Activated CD4-positive, alpha-beta T cell treated with anti-CD3 and anti-CD28 coated beads, Interleukin-2, amount 10 ng/mL, durations not matched to agents 7 days and 5 days (primary cell): ENCODE results near the gene ZSWIM5. TPM values are rescaled to one million over a fixed set of nuclear protein-coding genes. Genes with fewer than 3 reads are reported as not detected.
A peak's percentile ranks its signal among the peaks of the same experiment; 100 is the strongest.
"Not testable (repeated sequence)": the region's sequence is repeated elsewhere in the genome, so short reads cannot be mapped to it uniquely, and the experiment has no call there.

Experiments
- CTCF ChIA-PET: fragments of 350-600 bp; sonication (Branson Sonifier 250); formaldehyde crosslinking; loops from one replicate; lab custom pipeline; 2021; ENCODE audit warnings: antibody characterized with exemption; lab: Charles Lee
- POLR2A ChIA-PET: fragments of 350-600 bp; sonication (Branson Sonifier 250); formaldehyde crosslinking; loops from one replicate; lab custom pipeline; 2021; ENCODE audit warnings: antibody characterized with exemption; lab: Charles Lee
- DNase-seq: peaks from one replicate; pipeline ENCODE4 v3.0.0-alpha.2; 2020
- H3K27ac Mint-ChIP-seq: one replicate; pipeline ENCODE4 v1.8.0; 2021; ENCODE audit warnings: mild to moderate bottlenecking, moderate library complexity, mixed read lengths
- H3K27me3 Mint-ChIP-seq: one replicate; pipeline ENCODE4 v1.8.0; 2021; ENCODE audit warnings: mixed read lengths
- H3K36me3 Mint-ChIP-seq: one replicate; pipeline ENCODE4 v1.8.0; 2021; ENCODE audit warnings: low read depth, mixed read lengths
- H3K4me1 Mint-ChIP-seq: one replicate; pipeline ENCODE4 v1.8.0; 2021; ENCODE audit warnings: mixed read lengths
- H3K4me3 Mint-ChIP-seq: one replicate; pipeline ENCODE4 v1.8.0; 2021; ENCODE audit warnings: mild to moderate bottlenecking, moderate library complexity, mixed read lengths
- H3K9me3 Mint-ChIP-seq: one replicate; pipeline ENCODE4 v1.8.0; 2021; ENCODE audit warnings: mixed read lengths
- total RNA-seq, 2 experiments: library from RNA; stranded (reverse); gene quantifications; one replicate each; pipeline ENCODE4 v1.2.3, GENCODE V29; 2021

The ZSWIM5 gene
- total RNA-seq, 2 experiments from 2014 or later: 0.46 to 0.62 TPM

DNA sequence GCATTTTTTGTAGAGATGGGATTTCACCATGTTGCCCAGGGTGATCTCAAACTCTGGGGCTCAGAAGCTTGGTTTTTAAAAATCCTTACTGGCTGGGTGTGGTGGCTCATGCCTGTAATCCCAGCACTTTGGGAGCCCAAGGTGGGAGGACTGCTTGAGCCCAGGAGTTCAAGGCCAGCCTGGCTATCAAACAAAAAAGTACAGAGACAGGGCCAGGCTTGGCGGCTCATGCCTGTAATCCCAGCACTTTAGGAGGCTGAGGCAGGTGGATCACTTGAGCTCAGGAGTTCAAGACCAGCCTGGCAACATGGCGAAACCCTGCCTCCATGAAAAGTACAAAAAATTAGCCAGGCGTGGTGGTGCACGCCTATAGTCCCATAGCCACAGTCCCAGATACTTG, 112.0 kb downstream of the ZSWIM5 start:
- DNase-seq, POLR2A ChIA-PET, H3K27me3 Mint-ChIP-seq, H3K4me3 Mint-ChIP-seq, H3K4me1 Mint-ChIP-seq, H3K27ac Mint-ChIP-seq, H3K9me3 Mint-ChIP-seq, H3K36me3 Mint-ChIP-seq: not testable (repeated sequence)
- CTCF ChIA-PET: interaction anchor here (0.5 to 1.4 kb wide), 2 partner anchors 22 to 44 kb away, joined by 3 to 4 read pairs; no protein-coding TSS in a partner anchor

DNA sequence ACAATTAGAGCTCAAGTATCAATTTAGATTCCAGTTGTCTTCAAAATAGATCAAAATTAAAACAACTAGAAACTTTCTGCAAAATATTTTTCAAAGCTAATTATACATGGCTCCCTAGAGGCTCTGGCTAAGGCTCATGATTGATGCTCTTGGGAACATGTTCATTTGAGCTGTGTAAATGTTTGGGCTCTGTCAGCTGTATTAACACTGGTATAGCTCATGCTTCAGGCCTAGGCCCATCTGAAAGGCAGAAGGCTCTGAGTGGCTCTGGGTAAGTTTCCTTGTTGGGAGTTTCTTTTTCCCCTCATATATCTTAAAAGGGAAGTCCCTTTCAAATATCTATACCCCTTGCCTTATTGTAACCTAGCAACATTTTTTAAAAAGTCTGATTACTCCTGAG, 113.1 kb downstream of the ZSWIM5 start:
- Mint-ChIP-seq H3K27ac (no peak overlapping the region), H3K4me1 (no peaks in the 10 kb centered on the region), H3K9me3 (no peaks in the 10 kb centered on the region), H3K4me3 (no peak overlapping the region), H3K27me3 (no peaks in the 10 kb centered on the region), H3K36me3 (no peaks in the 10 kb centered on the region)
- no peak for DNase-seq
- POLR2A ChIA-PET: no interaction called here
- CTCF ChIA-PET: interaction anchor here (1.3 to 1.4 kb wide), 2 partner anchors 14 to 23 kb away, joined by 3 to 4 read pairs; no protein-coding TSS in a partner anchor

DNA sequence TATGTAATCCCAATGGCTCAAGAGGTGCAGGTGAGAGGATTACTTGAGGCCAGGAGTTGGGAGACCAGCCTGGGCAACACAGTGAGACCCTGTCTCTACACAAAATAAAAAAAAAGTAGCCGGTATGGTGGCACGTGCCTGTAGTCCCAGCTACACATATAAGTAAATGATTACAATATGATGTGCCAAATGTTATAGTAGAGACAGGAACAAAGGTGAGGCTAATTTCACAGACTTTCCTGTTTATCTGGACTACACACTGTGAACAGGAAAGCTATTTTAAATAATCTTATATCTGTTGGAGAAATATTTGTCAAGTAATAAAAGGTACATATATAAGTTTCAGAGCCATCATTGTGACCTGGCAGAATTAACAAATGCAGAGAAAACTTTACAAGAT, 116.7 kb downstream of the ZSWIM5 start:
- no peaks in the 10 kb centered on the region for H3K36me3 Mint-ChIP-seq
- ChIA-PET POLR2A (no interaction called here), CTCF (no interaction called here)
- no peaks in the 10 kb centered on the region for H3K27me3 Mint-ChIP-seq
- no peak overlapping the region for H3K27ac Mint-ChIP-seq
- no peaks in the 10 kb centered on the region for H3K4me1 Mint-ChIP-seq
- H3K4me3 Mint-ChIP-seq: no peak overlapping the region
- H3K9me3 Mint-ChIP-seq: no peaks in the 10 kb centered on the region
- DNase-seq: no peak

DNA sequence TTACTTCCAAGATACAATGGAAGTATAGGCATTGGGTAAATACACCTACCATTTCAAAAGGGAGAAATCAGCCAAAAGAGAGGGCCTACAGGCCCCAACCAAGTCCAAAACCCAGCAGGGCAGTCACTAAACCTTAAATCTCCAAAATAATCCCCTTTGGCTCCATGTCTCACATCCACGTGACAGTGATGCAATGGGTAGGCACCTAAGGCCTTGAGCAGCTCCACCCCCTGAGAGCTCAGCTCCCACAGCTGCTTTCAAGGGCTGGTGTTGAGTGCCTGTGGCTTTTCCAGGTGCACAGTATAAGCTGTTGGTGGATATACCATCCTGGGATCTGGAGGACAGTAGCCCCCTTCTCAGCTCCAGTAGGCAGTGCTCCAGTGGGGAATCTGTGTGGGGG, 121.8 kb downstream of the ZSWIM5 start:
- peaks cover 7% of the 10 kb centered on the region for H3K9me3 Mint-ChIP-seq
- no peak overlapping the region for H3K4me3 Mint-ChIP-seq
- peaks cover 1% of the 10 kb centered on the region for H3K4me1 Mint-ChIP-seq
- H3K27ac Mint-ChIP-seq: no peak overlapping the region
- H3K36me3 Mint-ChIP-seq: no peaks in the 10 kb centered on the region
- no peaks in the 10 kb centered on the region for H3K27me3 Mint-ChIP-seq
- no peak for DNase-seq
- POLR2A ChIA-PET: no interaction called here
- CTCF ChIA-PET: no interaction called here

DNA sequence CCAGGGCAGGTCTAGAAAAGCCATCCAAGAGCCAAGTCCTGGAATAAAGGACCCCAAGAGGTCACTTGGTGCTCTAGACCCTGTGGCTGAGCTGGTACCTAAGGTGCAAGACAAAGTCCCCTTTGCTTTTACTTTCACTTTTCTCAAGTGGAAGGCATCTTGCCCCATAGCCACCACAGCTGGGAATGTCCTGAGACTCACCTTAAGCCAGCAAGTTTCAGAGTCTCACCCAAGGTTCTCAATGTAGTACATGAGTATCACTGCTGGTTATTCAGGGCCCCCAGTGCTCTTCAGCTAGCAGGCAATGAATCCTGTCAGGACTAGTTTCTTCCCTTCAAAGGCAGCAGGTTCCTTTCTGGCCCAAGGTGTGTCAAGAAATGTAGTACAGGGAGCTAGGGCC, 126.9 kb downstream of the ZSWIM5 start:
- H3K36me3 Mint-ChIP-seq: no peaks in the 10 kb centered on the region
- peaks cover 8% of the 10 kb centered on the region for H3K4me1 Mint-ChIP-seq
- H3K9me3 Mint-ChIP-seq: peaks cover 7% of the 10 kb centered on the region
- POLR2A ChIA-PET: no interaction called here
- H3K27me3 Mint-ChIP-seq: peaks cover 19% of the 10 kb centered on the region
- peak overlapping the region; percentile 65 for H3K27ac Mint-ChIP-seq
- CTCF ChIA-PET: interaction anchor here (0.6 to 1.2 kb wide), 2 partner anchors 14 to 403 kb away, joined by 3 to 4 read pairs; no protein-coding TSS in a partner anchor
- H3K4me3 Mint-ChIP-seq: no peak overlapping the region
- no peak for DNase-seq

DNA sequence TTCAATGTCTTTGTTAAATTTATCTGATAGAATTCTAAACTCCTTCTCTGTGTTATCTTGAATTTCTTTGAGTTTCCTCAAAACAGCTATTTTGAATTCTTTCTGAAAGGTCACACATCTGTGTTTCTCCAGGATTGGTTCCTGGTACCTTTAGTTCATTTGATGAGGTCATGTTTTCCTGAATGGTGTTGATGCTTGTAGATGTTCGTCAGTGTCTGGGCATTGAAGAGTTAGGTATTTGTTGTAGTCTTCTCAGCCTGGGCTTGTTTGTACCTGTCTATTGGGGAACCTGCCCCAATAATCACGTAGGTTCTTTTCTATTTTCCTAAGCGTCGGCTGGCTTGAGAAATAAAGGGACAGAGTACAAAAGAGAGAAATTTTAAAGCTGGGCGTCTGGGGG, 129.4 kb downstream of the ZSWIM5 start:
- H3K4me3 Mint-ChIP-seq, DNase-seq, H3K4me1 Mint-ChIP-seq, POLR2A ChIA-PET, H3K36me3 Mint-ChIP-seq, H3K9me3 Mint-ChIP-seq, H3K27ac Mint-ChIP-seq: not testable (repeated sequence)
- peaks cover 33% of the 10 kb centered on the region for H3K27me3 Mint-ChIP-seq
- CTCF ChIA-PET: interaction anchor here (0.6 kb wide), 1 partner anchor 102 kb away, joined by 4 read pairs; no protein-coding TSS in a partner anchor

DNA sequence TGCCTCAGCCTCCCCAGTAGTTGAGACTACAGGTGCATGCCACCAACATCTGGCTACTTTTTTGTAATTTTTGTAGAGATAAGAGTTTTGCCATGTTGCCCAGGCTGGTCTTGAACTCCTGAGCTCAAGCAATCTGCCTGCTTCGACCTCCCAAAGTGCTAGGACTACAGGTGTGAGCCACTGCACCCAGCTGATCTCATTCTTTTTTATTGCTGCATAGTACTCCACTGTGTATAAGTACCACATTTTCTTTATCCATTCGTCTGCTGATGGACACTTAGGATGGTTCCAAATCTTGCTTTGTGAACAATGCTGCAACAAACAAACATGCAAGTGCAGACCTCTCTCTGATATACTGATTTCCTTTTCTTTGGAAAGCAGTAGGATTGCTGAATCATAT, 134.8 kb downstream of the ZSWIM5 start:
- CTCF ChIA-PET: no interaction called here

DNA sequence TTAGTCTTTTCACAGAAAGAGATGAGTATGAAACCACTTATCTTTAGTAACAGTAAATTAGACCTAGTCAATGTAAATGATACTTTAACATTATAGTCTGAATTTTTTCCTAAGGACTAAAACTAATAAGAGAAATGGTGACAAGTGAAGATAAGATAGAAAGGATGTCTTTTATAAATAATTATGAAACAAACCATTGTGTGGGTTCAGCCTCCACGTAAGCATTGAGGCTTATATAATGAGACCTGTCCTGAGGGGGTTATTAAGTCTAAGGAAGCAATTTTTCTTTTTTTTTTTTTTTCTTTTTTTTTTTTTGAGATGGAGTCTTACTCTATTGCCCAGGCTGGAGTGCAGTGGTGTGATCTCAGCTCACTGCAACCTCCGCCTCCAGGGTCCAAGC, 138.6 kb downstream of the ZSWIM5 start:
- POLR2A ChIA-PET: no interaction called here
- Mint-ChIP-seq H3K9me3 (no peaks in the 10 kb centered on the region), H3K4me1 (no peaks in the 10 kb centered on the region), H3K27me3 (peaks cover 10% of the 10 kb centered on the region), H3K4me3 (no peak overlapping the region), H3K36me3 (no peaks in the 10 kb centered on the region), H3K27ac (no peak overlapping the region)
- no peak for DNase-seq
- CTCF ChIA-PET: no interaction called here

More for the DNA sequence above, 134.8 kb downstream of the ZSWIM5 start:
- H3K27ac Mint-ChIP-seq: no peak overlapping the region
- no peaks in the 10 kb centered on the region for H3K4me1 Mint-ChIP-seq
- H3K9me3 Mint-ChIP-seq: no peaks in the 10 kb centered on the region
- no peak for DNase-seq
- POLR2A ChIA-PET: no interaction called here
- peaks cover 33% of the 10 kb centered on the region for H3K27me3 Mint-ChIP-seq
- H3K36me3 Mint-ChIP-seq: no peaks in the 10 kb centered on the region
- no peak overlapping the region for H3K4me3 Mint-ChIP-seq

DNA sequence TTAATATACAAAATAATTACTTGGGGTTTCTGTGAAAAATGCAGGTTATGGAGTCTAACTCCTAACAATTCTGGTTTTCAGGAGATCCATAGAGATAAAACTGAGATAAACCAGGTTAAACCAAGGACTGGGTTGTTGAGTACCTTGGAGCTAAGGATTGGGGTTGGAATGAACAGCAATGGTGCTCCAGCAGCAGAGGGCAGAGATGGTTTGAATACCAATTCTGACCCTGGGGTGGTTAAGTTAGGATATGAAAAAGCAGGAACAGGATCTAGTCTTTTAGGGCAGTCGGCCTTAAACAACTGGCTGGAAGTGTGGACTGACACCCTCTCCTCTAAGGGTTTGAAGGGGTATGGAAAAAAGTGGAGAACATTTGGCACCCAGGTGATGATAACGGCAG, 141.3 kb downstream of the ZSWIM5 start:
- DNase-seq: no peak
- Mint-ChIP-seq H3K36me3 (no peaks in the 10 kb centered on the region), H3K27ac (no peak overlapping the region), H3K9me3 (no peaks in the 10 kb centered on the region), H3K4me3 (no peak overlapping the region), H3K27me3 (peaks cover 2% of the 10 kb centered on the region), H3K4me1 (no peaks in the 10 kb centered on the region)
- POLR2A ChIA-PET: no interaction called here
- CTCF ChIA-PET: no interaction called here

DNA sequence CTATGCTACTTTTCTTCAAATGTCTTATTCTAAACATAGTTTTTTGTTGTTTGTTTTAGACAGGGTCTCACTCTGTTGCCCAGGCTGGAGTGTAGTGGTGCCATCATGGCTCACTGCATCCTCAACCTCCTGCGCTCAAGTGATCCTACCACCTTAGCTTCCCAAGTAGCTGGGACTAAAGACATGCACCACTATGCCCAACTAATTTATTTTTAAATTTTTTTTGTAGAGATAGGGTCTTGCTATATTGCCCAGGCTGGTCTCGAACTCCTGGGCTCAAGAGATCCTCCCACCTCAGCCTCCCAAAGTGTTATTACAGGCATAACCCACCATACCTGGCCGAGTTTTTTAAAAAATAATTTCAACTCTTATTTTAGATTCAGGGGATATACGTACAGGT, 143.9 kb downstream of the ZSWIM5 start:
- H3K4me1 Mint-ChIP-seq, H3K27ac Mint-ChIP-seq, H3K36me3 Mint-ChIP-seq, H3K27me3 Mint-ChIP-seq, CTCF ChIA-PET, H3K4me3 Mint-ChIP-seq, H3K9me3 Mint-ChIP-seq, DNase-seq, POLR2A ChIA-PET: not testable (repeated sequence)

DNA sequence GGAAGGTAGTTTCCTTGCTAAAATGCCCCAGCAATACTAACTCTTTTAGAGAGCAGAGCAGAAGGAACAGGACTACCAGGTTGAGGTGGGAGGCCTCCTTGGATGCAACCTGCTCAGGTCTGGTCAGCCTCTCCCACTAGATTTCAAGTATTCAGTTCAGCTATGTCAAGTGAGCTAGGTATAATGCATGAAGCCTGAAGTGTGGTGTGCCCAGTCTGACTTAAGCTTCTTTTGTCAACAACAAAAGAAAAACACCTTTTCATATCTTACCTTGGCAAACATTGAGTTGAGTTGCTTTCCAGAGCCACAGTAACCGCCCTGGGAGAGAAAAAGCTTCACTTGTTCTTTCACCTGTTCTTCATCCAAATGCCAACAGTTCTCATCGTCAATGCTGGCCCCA, 146.6 kb downstream of the ZSWIM5 start:
- CTCF ChIA-PET: no interaction called here
- POLR2A ChIA-PET: no interaction called here
- DNase-seq: no peak
- H3K27ac Mint-ChIP-seq: no peak overlapping the region
- H3K36me3 Mint-ChIP-seq: no peaks in the 10 kb centered on the region
- no peak overlapping the region for H3K4me3 Mint-ChIP-seq
- no peaks in the 10 kb centered on the region for H3K9me3 Mint-ChIP-seq
- H3K4me1 Mint-ChIP-seq: no peaks in the 10 kb centered on the region
- peaks cover 3% of the 10 kb centered on the region for H3K27me3 Mint-ChIP-seq

DNA sequence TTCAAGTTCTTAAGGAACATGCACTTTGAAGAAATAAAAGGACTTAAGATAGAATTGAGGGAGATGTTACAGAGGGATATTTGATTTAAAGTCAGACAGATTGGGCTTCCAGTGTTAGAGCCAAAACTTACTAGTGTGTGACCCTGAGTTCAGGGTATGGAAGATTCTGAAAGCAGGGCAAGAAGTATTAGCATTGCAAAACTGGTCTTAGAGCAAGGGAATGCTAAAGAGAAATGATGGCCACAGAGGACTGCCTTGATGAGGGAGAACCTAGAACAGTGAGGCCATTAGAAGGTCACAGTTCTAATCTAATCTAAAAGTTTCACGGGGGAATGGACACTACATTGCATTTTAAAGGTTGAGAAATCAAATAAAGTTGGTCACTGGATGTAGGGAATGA, 148.9 kb downstream of the ZSWIM5 start:
- Mint-ChIP-seq H3K27ac (no peak overlapping the region), H3K4me3 (no peak overlapping the region)
- POLR2A ChIA-PET: no interaction called here

DNA sequence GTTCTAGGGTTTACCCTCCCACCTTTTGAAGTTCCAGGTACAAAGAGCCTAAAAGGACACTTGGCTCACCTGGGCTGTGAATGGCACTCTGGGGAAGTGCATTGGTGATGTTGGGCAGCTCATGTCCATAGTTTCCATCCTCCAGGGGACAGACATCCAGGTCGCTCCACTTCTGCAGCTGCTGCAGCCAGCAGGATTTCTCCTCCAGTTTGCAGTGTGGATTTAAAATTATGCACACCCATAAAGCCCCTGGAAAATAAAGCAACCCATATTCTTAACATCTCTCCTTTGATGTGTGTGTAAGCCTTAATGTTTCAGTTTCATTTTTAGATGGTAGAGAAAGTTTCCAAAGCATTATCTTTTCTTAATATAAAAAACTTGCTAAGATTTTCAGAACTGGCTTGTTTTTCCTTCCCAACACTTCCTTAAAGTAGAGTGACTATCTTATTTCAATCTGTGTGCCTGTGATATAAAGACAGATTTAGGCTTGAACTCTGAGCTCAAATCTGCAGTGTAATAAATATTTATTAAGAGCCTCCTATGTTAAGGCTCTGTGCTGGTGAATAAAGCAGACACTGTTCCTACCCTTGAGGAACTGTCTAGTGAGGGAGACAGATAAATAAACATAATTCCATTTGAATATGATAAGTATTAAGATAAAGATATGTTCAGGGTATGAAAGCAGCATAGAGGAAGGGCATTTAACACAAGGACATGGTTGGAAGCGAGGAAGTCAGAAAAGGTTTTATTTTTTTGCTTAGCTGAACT, 155.2 kb downstream of the ZSWIM5 start:
- H3K4me3 Mint-ChIP-seq: peak overlapping the region; percentile 61
- ChIA-PET CTCF (interaction anchor here (0.6 to 1.7 kb wide), 5 partner anchors 15 to 308 kb away, joined by 3 to 5 read pairs (median 3); partner anchors contain the start of gene BTBD19), POLR2A (no interaction called here)
- H3K4me1 Mint-ChIP-seq: peaks cover 17% of the 10 kb centered on the region
- H3K36me3 Mint-ChIP-seq: peaks cover 3% of the 10 kb centered on the region
- no peaks in the 10 kb centered on the region for H3K9me3 Mint-ChIP-seq
- DNase-seq: peak; percentile 25
- peak overlapping the region; percentile 88 for H3K27ac Mint-ChIP-seq
- H3K27me3 Mint-ChIP-seq: no peaks in the 10 kb centered on the region

More for the DNA sequence above, 148.9 kb downstream of the ZSWIM5 start:
- H3K4me1 Mint-ChIP-seq: no peaks in the 10 kb centered on the region
- H3K9me3 Mint-ChIP-seq: no peaks in the 10 kb centered on the region
- DNase-seq: no peak
- H3K36me3 Mint-ChIP-seq: no peaks in the 10 kb centered on the region
- CTCF ChIA-PET: no interaction called here
- peaks cover 3% of the 10 kb centered on the region for H3K27me3 Mint-ChIP-seq
